ENCODE results near the gene GNB1.

GNB1 gene

GRCh38 chr1:1779691-1780597 is 110.9 kb downstream of the GNB1 start:
- peak; percentile 57 for DNase-seq

GRCh38 chr1:1779320-1779675 is 111.6 kb downstream of the GNB1 start:
- no peak for DNase-seq

- DNase-seq = peak; percentile 76
These were observed 112.1 kb downstream of the GNB1 start for GRCh38 chr1:1778663-1779319.

- DNase-seq = peak; percentile 85
These were observed 112.8 kb downstream of the GNB1 start, which contains the start of gene NADK for GRCh38 chr1:1777950-1778662. TSS of gene NADK (minus strand) at chr1:1778470. CDS start at chr1:1765406, 13,064 bp downstream.

- no peak for DNase-seq
These were observed 113.3 kb downstream of the GNB1 start for GRCh38 chr1:1777583-1777899.

GRCh38 chr1:1776672-1777582 is 114.0 kb downstream of the GNB1 start:
- no peak for DNase-seq

- no peak for DNase-seq
These were observed 115.3 kb downstream of the GNB1 start for GRCh38 chr1:1775327-1776226.

- no peak for DNase-seq
These were observed 117.0 kb downstream of the GNB1 start for GRCh38 chr1:1773874-1774273.

GRCh38 chr1:1771096-1771495 is 119.8 kb downstream of the GNB1 start:
- no peak for DNase-seq

- DNase-seq = no peak
These were observed 120.8 kb downstream of the GNB1 start for GRCh38 chr1:1770102-1770501.

- no peak for DNase-seq
These were observed 122.5 kb downstream of the GNB1 start for GRCh38 chr1:1768249-1768992.

- no peak for DNase-seq
These were observed 125.9 kb downstream of the GNB1 start for GRCh38 chr1:1764876-1765470.

- no peak for DNase-seq
These were observed 126.9 kb downstream of the GNB1 start for GRCh38 chr1:1763657-1764621.

- no peak for DNase-seq
These were observed 129.1 kb downstream of the GNB1 start for GRCh38 chr1:1761504-1762376.

- no peak for DNase-seq
These were observed 130.2 kb downstream of the GNB1 start for GRCh38 chr1:1760715-1761114.

GRCh38 chr1:1760345-1760650 is 130.6 kb downstream of the GNB1 start:
- no peak for DNase-seq

GRCh38 chr1:1759456-1760344 is 131.2 kb downstream of the GNB1 start:
- no peak for DNase-seq
